Hippocampal formation (tissue), 2 donors: ENCODE measurements around the gene PTPRC.
"Not testable (repeated sequence)": the region's sequence is repeated elsewhere in the genome, so short reads cannot be mapped to it uniquely, and the experiment has no call there.

Experiments
- DNase-seq, 2 donors: peaks; one replicate each; lab custom pipeline; 2025; lab: John Stamatoyannopoulos, UW

Gene PTPRC

DNA sequence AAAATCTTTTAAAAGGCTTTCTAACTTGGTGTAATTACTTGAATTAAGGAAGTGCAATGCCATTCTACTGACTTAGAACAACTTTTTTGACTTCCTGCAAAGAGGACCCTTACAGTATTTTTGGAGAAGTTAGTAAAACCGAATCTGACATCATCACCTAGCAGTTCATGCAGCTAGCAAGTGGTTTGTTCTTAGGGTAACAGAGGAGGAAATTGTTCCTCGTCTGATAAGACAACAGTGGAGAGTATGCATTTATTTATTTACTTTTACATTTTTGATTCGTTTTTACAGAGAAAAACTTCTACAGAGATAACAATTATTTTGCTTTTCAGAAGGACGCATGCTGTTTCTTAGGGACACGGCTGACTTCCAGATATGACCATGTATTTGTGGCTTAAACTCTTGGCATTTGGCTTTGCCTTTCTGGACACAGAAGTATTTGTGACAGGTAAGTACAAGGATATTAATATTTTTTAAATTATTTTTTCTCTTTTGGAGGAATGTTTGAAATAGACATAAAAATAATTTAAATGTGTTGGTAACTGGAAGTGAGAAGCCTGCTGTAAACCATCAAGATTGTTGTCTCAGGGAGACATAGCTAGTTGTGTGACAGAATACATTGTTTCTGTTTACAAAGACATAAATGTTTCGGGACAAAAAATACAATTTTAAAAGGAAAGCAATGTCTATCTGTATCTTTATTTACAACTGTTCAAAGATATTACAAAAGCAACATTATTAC is at the start of gene PTPRC:
Gene PTPRC, plus strand, starts transcription at position 147 of the 742 bp plus-strand sequence. Its CDS starts 229 bp downstream, at position 376.
- DNase-seq, result peak in 1 of 2 donors; percentile 20

- DNase-seq, result no peak
Observed at GRCh38 chr1:198590454-198590853, 48.4 kb upstream of the PTPRC start.

DNA sequence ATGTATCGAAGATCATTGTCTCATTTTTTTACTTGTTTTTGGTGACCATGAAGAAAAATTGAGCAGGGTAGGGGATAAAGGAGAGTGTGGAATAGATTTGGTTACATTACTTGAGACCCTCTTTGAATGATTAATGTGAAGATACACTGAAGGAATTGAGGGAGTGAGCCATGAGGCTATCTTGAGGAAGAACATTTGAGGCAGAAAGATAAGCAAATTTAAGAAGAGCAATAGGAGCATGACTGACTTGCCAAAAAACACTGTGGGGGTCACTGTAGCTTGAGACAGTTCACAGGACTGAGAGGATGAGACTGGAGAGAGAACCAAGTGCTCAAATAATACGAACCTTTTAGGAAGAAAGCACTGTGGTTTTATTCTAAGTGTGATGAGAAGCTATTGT is 43.1 kb upstream of the PTPRC start:
- DNase-seq, result no peak

GRCh38 chr1:198597690-198598430 is 41.0 kb upstream of the PTPRC start:
- no peak for DNase-seq

DNA sequence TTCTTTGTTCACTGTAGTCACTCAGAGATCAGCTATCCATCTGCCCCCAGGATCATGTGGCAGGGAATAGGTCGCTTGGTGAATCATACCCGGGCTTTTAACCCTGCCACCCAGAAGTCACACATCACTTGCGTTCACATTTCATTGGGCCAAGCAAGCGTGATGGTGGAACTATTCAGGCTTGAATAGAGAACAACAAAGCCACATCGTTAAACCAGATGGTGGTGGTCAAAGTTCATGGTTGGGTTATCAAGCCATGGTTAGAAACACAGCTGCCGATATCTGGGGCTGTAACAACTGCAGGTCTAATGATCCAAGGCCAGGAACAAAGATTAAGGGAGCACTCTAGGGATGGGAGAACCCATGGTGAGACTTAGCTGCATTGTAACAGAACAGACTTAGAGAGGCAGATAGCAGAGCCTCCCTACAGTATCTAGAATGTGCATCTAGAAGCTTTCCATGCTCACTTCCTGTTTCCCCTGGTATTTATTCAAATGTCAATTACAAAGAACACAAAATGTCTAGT is 40.0 kb upstream of the PTPRC start:
- DNase-seq, result no peak

DNA sequence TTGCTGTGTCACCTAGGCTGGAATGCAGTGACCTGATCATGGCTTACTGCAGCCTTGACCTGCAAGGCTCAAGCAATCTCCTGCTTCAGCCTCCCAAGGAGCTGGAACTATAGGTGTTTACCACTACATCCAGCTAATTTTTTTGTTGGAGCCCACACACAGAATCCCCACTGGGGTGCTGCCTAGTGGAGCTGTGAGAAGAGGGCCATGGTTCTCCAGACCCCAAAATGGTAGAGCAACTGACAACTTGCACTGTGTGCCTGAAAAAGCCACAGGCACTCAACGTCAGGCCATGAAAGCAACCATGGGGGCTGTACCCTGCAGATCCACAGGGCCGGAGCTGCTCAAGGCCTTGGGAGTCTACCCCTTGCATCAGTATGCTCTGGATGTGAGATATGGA is 39.1 kb upstream of the PTPRC start:
- DNase-seq, result no peak

- no peak for DNase-seq
Observed at GRCh38 chr1:198600906-198601305, 37.9 kb upstream of the PTPRC start.

- DNase-seq, result not testable (repeated sequence)
Observed at GRCh38 chr1:198601310-198601709, 37.5 kb upstream of the PTPRC start.

DNA sequence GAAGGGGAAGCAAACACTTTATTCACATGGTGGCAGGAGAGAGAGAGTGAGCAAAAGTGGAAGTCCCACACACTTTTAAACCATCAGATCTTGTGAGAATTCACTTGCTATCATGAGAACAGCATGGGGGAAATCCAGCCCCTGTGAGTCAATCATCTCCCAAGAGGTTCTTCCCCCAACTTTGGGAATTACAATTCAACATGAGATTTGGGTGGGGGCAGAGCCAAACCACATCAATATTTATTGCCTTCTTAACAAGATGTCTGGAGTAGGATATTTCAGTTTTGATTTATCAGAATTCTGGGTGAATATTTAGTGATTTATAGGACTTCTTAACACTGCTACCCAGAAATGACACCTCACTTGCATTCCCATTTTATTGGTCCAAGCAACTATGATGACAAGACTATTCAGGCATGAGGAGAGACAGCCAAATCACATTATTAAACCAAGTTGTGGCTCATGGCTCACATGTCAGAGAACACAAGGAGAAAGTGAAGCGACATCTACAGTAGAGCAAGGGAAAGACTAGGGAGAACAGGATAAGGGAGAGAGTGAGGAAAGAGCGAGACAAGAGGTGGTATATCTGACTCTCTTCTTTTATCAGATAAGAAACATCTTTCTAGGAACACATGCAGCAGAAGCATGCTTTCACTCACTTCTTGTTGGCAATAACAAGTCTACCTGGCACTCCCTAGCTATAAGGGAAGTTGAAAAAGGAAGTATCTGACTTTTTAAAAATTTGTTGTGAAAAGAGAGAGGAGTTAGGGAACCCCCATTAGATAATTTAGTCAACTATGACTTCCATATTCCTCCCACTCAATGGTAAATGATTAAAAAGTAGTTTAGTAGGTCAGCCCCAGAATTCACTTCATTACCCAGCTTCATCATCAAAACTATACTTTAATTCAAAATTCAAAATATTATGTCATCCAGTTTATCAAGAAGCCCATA is 36.6 kb upstream of the PTPRC start:
- no peak for DNase-seq

DNA sequence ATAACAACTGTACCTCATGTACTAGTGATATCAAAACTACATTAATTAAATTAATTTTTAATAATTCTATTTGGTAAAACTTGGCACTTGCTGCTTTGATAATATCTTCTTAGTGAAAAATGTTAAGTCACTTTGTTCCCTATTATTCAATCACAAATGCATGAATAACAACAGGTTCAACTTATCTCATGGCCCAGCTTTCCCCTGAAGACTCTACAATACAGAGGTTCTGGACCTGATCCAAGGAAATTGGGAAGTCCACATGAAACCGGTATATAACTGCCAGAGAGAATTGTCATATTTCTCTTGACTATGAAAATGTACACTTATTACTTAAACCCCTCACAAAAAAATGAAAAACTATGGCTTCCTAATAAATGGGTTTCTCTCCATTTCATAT is 33.9 kb upstream of the PTPRC start:
- DNase-seq, result no peak

GRCh38 chr1:198605406-198605805 is 33.4 kb upstream of the PTPRC start:
- no peak for DNase-seq

GRCh38 chr1:198606020-198606438 is 32.8 kb upstream of the PTPRC start:
- no peak for DNase-seq

GRCh38 chr1:198607714-198608113 is 31.1 kb upstream of the PTPRC start:
- DNase-seq, result no peak

GRCh38 chr1:198610362-198610761 is 28.5 kb upstream of the PTPRC start:
- no peak for DNase-seq

- no peak for DNase-seq
Observed at GRCh38 chr1:198611219-198611618, 27.6 kb upstream of the PTPRC start.

GRCh38 chr1:198612471-198613260 is 26.2 kb upstream of the PTPRC start:
- DNase-seq, result peak in 1 of 2 donors; percentile 10

DNA sequence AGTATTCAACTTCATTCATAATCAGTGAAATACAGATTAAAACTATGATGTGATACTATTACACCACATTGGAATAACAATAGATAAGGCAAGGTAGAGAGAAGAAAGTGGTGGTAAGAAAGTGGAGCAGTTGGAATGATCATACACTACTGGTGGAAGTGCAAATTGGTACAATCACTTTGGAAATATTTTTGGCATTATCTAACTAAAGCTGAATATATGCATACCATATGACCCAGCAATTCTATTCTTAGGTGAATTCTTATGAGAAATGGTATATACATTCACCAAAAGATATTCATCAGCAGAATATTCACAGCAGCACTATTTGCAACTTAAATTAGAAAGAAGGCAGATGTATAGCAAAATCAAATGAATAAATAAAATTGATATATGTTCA is 21.4 kb upstream of the PTPRC start:
- DNase-seq, result no peak

- no peak for DNase-seq
Observed at GRCh38 chr1:198619375-198620140, 19.3 kb upstream of the PTPRC start.

DNA sequence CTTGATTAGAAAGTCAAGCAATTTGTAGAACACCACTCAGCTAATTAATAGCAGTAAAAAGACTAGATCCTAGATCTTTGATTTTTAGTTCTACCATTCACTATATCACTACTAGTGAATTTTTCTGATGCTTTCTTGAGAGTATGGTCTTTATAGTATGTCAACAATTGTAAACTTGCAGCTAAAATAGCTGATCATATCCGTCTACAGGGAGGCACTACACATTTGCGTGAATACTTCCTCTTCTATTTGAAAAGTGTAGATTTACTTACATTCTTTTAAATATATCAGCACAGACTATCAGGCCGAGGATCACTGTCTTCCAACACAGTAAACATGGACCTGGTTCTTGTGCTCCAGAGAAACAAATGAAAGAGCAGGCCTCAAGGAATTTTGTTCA is 18.6 kb upstream of the PTPRC start:
- no peak for DNase-seq
